GM23248 (cell line): ENCODE data around the gene CIRBP. TPM values are rescaled to one million over a fixed set of nuclear protein-coding genes. Genes with fewer than 3 reads are reported as not detected.

Source experiments
- DNase-seq: peaks from one replicate; pipeline ENCODE4 v3.0.0-alpha.2; 2015
- H2AFZ ChIP-seq: fragments of 200-600 bp; sonication (generic); 2 replicates; pipeline ENCODE4 v1.6.1; 2016; ENCODE audit warnings: antibody characterized with exemption
- H3F3A ChIP-seq: fragments of 200-600 bp; sonication (generic); 2 replicates; pipeline ENCODE4 v1.6.1; 2016; ENCODE audit warnings: mild to moderate bottlenecking, antibody characterized with exemption, mixed run types; ENCODE audit not compliant: insufficient read depth
- H3K27ac ChIP-seq: fragments of 200-600 bp; sonication (generic); 2 replicates; pipeline ENCODE4 v1.5.1; 2016; ENCODE audit warnings: mild to moderate bottlenecking
- H3K27me3 ChIP-seq: fragments of 200-600 bp; sonication (generic); replicated peaks from 2 replicates; pipeline ENCODE4 v1.6.1; 2016; ENCODE audit warnings: mild to moderate bottlenecking; ENCODE audit not compliant: insufficient read depth
- H3K36me3 ChIP-seq: fragments of 200-600 bp; sonication (generic); 2 replicates; pipeline ENCODE4 v1.6.1; 2016; ENCODE audit warnings: low read depth, mild to moderate bottlenecking
- H3K4me1 ChIP-seq: fragments of 200-600 bp; sonication (generic); 2 replicates; pipeline ENCODE4 v1.6.1; 2016; ENCODE audit warnings: mild to moderate bottlenecking; ENCODE audit not compliant: insufficient read depth
- H3K4me2 ChIP-seq: fragments of 200-600 bp; sonication (generic); one replicate; pipeline ENCODE4 v1.6.1; 2016; ENCODE audit warnings: mild to moderate bottlenecking; ENCODE audit not compliant: unreplicated experiment
- H3K4me3 ChIP-seq: fragments of 200-600 bp; sonication (generic); 2 replicates; pipeline ENCODE4 v1.5.1; 2016; ENCODE audit warnings: mild to moderate bottlenecking
- H3K79me2 ChIP-seq: fragments of 200-600 bp; sonication (generic); 2 replicates; pipeline ENCODE4 v1.6.1; 2016; ENCODE audit warnings: mild to moderate bottlenecking; ENCODE audit not compliant: insufficient read depth
- H3K9ac ChIP-seq: fragments of 200-600 bp; sonication (generic); 2 replicates; pipeline ENCODE4 v1.6.1; 2016; ENCODE audit warnings: mild to moderate bottlenecking
- H3K9me2 ChIP-seq: fragments of 200-600 bp; sonication (generic); 2 replicates; pipeline ENCODE4 v1.6.1; 2016; ENCODE audit warnings: mixed run types, mild to moderate bottlenecking, moderate library complexity; ENCODE audit not compliant: insufficient read depth
- H3K9me3 ChIP-seq: fragments of 200-600 bp; sonication (generic); one replicate; pipeline ENCODE4 v1.6.1; 2017; ENCODE audit warnings: low read depth
- H4K20me1 ChIP-seq: fragments of 200-600 bp; sonication (generic); 2 replicates; pipeline ENCODE4 v1.6.0; 2016; ENCODE audit not compliant: insufficient read depth
- EZH2 ChIP-seq: fragments of 200-600 bp; sonication (generic); IDR thresholded peaks from 2 replicates; pipeline ENCODE4 v1.6.1; 2018; ENCODE audit warnings: antibody characterized with exemption, mild to moderate bottlenecking; ENCODE audit not compliant: insufficient read depth, poor library complexity, severe bottlenecking
- EZH2phosphoT487 ChIP-seq: fragments of 200-600 bp; sonication (generic); IDR thresholded peaks from 2 replicates; pipeline ENCODE4 v1.6.1; 2018; ENCODE audit warnings: antibody characterized with exemption, moderate library complexity, mild to moderate bottlenecking, low read depth; ENCODE audit not compliant: insufficient read depth
- WGBS, 2 experiments: methylation state at CpG; one replicate each; pipeline ENCODE4 v1.1.6; 2015 to 2017; ENCODE audit warnings: low lambda C conversion rate in 2 of 2, low coverage in 1 of 2; ENCODE audit errors: missing lambda C conversion rate in 2 of 2; 5-methylcytosine and 5-hydroxymethylcytosine counted together
- in situ Hi-C: fragments of 300-500 bp; cut with MboI; formaldehyde crosslinking; loops from 2 replicates; pipeline ENCODE4 v1.15.0; 2020
- polyA plus RNA-seq: library from polyadenylated mRNA; unstranded; fragments of >200 nt; fragmentation: Nextera tagmentation; extraction: Ambion mirVana; gene quantifications from 2 replicates; pipeline ENCODE4 v1.2.1, GENCODE V29; 2016
- total RNA-seq: library from RNA; depleted of rRNA; stranded (reverse); fragments of >200 nt; shearing (Covaris generic); gene quantifications from 2 replicates; pipeline ENCODE4 v1.2.3, GENCODE V29; 2014

Gene CIRBP
- total and polyA plus RNA-seq, 2 experiments from 2014 or later: 185 to 392 TPM

DNA sequence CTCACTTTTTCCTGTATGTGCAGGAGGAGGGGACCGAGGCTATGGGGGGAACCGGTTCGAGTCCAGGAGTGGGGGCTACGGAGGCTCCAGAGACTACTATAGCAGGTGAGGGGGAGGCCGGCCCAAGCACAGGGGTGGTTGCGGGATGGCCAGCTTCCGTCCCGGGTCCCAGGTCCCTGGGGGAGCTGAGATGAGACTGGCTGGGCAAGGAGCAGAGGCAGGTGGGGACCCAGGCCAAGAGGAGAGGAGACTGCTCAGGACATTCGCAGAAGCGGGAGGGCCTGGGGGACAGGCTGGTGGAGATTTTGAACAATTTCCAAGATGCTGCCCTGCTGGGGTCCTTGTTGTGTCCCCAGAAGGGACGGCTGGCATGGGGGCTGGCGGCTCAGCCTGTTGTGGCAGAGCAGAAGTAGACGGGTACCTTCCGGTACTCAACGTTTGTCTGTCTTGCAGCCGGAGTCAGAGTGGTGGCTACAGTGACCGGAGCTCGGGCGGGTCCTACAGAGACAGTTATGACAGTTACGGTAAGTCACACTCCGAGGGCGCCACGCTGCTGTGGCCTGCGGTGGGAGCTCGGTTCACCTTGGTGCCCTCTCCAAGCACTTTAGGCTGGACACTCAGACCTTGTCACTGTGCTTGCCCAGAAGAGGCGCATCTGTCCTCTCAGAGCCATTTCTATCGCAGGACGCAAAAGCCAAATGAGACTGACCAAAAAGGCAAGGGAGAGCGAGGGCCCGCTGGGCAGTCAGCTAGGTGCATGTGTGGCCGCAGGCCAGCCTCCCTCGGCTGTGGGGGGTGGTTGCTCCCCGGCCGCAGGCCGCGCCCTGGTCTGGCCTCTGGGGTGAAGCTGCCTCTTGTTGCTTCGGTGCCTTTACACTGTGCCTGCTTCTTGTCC, 2.6 kb downstream of the CIRBP start:
- no peaks in the 10 kb centered on the region for H3K9me2 ChIP-seq
- H3K36me3 ChIP-seq: peaks cover 34% of the 10 kb centered on the region; the same call in 1 of the 2 replicates
- WGBS, 2 experiments: 83 to 86% methylated on average over 36 to 37 of the region's 37 CpGs
- peak overlapping the region; percentile 97 for H3K27ac ChIP-seq
- DNase-seq: no peak
- peak overlapping the region; percentile 97 for H3K9ac ChIP-seq
- peak overlapping the region; percentile 84 for H3K4me3 ChIP-seq
- H3K27me3 ChIP-seq: no peaks in the 10 kb centered on the region
- no peak for TF ChIP-seq EZH2
- TF ChIP-seq EZH2phosphoT487: no peak
- peaks cover 37% of the 10 kb centered on the region for H3F3A ChIP-seq
- no peaks in the 10 kb centered on the region for H4K20me1 ChIP-seq
- in situ Hi-C loops: no loop called here
- peak overlapping the region; percentile 95 for H3K4me2 ChIP-seq
- H3K4me1 ChIP-seq: peaks cover 32% of the 10 kb centered on the region
- H3K9me3 ChIP-seq: no peaks in the 10 kb centered on the region
- H3K79me2 ChIP-seq: peaks cover 69% of the 10 kb centered on the region
- H2AFZ ChIP-seq: no peak overlapping the region

DNA sequence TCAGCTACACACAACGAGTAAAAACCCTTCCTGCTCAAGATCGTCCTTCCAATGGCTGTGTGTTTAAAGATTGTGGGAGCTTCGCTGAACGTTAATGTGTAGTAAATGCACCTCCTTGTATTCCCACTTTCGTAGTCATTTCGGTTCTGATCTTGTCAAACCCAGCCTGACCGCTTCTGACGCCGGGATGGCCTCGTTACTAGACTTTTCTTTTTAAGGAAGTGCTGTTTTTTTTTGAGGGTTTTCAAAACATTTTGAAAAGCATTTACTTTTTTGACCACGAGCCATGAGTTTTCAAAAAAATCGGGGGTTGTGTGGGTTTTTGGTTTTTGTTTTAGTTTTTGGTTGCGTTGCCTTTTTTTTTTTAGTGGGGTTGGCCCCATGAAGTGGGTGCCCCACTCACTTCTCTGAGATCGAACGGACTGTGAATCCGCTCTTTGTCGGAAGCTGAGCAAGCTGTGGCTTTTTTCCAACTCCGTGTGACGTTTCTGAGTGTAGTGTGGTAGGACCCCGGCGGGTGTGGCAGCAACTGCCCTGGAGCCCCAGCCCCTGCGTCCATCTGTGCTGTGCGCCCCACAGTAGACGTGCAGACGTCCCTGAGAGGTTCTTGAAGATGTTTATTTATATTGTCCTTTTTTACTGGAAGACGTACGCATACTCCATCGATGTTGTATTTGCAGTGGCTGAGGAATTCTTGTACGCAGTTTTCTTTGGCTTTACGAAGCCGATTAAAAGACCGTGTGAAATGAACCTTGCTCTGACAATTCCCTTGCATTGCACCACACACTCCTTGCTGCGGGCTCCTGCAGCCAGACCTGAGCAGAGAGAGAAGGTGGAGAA, 3.5 kb downstream of the CIRBP start:
- H3K36me3 ChIP-seq: peaks cover 34% of the 10 kb centered on the region; the same call in 1 of the 2 replicates
- DNase-seq: no peak
- H3K9me3 ChIP-seq: no peaks in the 10 kb centered on the region
- no peak overlapping the region for H3K4me3 ChIP-seq
- peak overlapping the region; percentile 88; the same call in 1 of the 2 replicates for H3K27ac ChIP-seq
- no peaks in the 10 kb centered on the region for H3K27me3 ChIP-seq
- TF ChIP-seq EZH2: no peak
- TF ChIP-seq EZH2phosphoT487: no peak
- H3K4me1 ChIP-seq: peaks cover 25% of the 10 kb centered on the region
- 81 to 82% methylated on average over 33 of the region's 33 CpGs for whole genome bisulfite sequencing, 2 experiments
- H3K9ac ChIP-seq: peak overlapping the region; percentile 23
- peaks cover 66% of the 10 kb centered on the region for H3K79me2 ChIP-seq
- H4K20me1 ChIP-seq: no peaks in the 10 kb centered on the region
- in situ Hi-C loops: no loop called here
- H3K9me2 ChIP-seq: no peaks in the 10 kb centered on the region
- peaks cover 37% of the 10 kb centered on the region for H3F3A ChIP-seq
- H2AFZ ChIP-seq: no peak overlapping the region
- H3K4me2 ChIP-seq: no peak overlapping the region

GRCh38 chr19:1273263-1274041, 4.3 kb downstream of the CIRBP start:
- 78 to 82% methylated on average over 20 to 25 of the region's 25 CpGs for WGBS, 2 experiments
- in situ Hi-C loops: no loop called here
- H3K27ac ChIP-seq: peak overlapping the region; percentile 88
- H3K4me1 ChIP-seq: peaks cover 23% of the 10 kb centered on the region
- peak overlapping the region; percentile 89 for H3K9ac ChIP-seq
- H2AFZ ChIP-seq: no peak overlapping the region
- H3K9me3 ChIP-seq: no peaks in the 10 kb centered on the region
- no peak for TF ChIP-seq EZH2phosphoT487
- TF ChIP-seq EZH2: no peak
- H3K4me2 ChIP-seq: no peak overlapping the region
- H3K27me3 ChIP-seq: no peaks in the 10 kb centered on the region
- DNase-seq: peak; percentile 37
- H3F3A ChIP-seq: peaks cover 37% of the 10 kb centered on the region
- peaks cover 34% of the 10 kb centered on the region; the same call in 1 of the 2 replicates for H3K36me3 ChIP-seq
- peaks cover 58% of the 10 kb centered on the region for H3K79me2 ChIP-seq
- no peaks in the 10 kb centered on the region for H4K20me1 ChIP-seq
- no peak overlapping the region for H3K4me3 ChIP-seq
- no peaks in the 10 kb centered on the region for H3K9me2 ChIP-seq
